LHCN-M2 (cell line): ENCODE measurements around the gene ZNF879. TPM values are rescaled to one million over a fixed set of nuclear protein-coding genes. Genes with fewer than 3 reads are reported as not detected.
A peak's percentile ranks its signal among the peaks of the same experiment; 100 is the strongest.

ENCODE experiments used
- DNase-seq: peaks from one replicate; pipeline ENCODE4 v3.0.0-alpha.2; 2012; ENCODE audit warnings: low read depth
- polyA plus RNA-seq: library from polyadenylated mRNA; unstranded; fragments of >200 nt; gene quantifications from one replicate; pipeline ENCODE4 v1.2.1, GENCODE V29; 2012; ENCODE audit warnings: missing spikeins
- total RNA-seq: library from RNA; depleted of rRNA; stranded (reverse); fragments of >200 nt; gene quantifications from 2 replicates; pipeline ENCODE4 v1.2.3, GENCODE V29; 2014; rRNA removed

The ZNF879 gene
- total RNA-seq: 2.5 and 4.7 TPM in 2 replicates
- 0.80 TPM for polyA plus RNA-seq

GRCh38 chr5:179023528-179024189 lies at the start of gene ZNF879:
Gene ZNF879 (plus strand): TSS chr5:179023804. CDS start chr5:179025005, 1,201 bp downstream.
- peak; percentile 93 for DNase-seq

GRCh38 chr5:178981381-178981780 lies 42.2 kb upstream of the ZNF879 start:
- DNase-seq: no peak

GRCh38 chr5:178982941-178983340 lies 40.7 kb upstream of the ZNF879 start:
- DNase-seq: no peak

- DNase-seq: no peak
Measured at GRCh38 chr5:178983728-178984127, 39.9 kb upstream of the ZNF879 start.

- no peak for DNase-seq
Measured at GRCh38 chr5:178984145-178985072, 39.2 kb upstream of the ZNF879 start.

- DNase-seq: no peak
Measured at GRCh38 chr5:178986326-178986960, 37.2 kb upstream of the ZNF879 start.

GRCh38 chr5:178988436-178989220 lies 35.0 kb upstream of the ZNF879 start:
- DNase-seq: no peak

GRCh38 chr5:178989311-178989710 lies 34.3 kb upstream of the ZNF879 start:
- no peak for DNase-seq

GRCh38 chr5:178990491-178990890 lies 33.1 kb upstream of the ZNF879 start:
- DNase-seq: no peak

GRCh38 chr5:178991190-178992145 lies 32.1 kb upstream of the ZNF879 start:
- DNase-seq: no peak

- DNase-seq: no peak
Measured at GRCh38 chr5:178992291-178992895, 31.2 kb upstream of the ZNF879 start.

- no peak for DNase-seq
Measured at GRCh38 chr5:178993236-178993765, 30.3 kb upstream of the ZNF879 start.

GRCh38 chr5:178993955-178994579 lies 29.5 kb upstream of the ZNF879 start:
- no peak for DNase-seq

GRCh38 chr5:178994580-178995340 lies 28.8 kb upstream of the ZNF879 start, which contains the start of gene GRM6:
Gene GRM6 (minus strand): TSS chr5:178995320. CDS start chr5:178994944, 376 bp downstream.
- no peak for DNase-seq

- DNase-seq: no peak
Measured at GRCh38 chr5:178995341-178995690, 28.3 kb upstream of the ZNF879 start.

- DNase-seq: no peak
Measured at GRCh38 chr5:178996156-178996555, 27.4 kb upstream of the ZNF879 start.

GRCh38 chr5:178997191-178997590 lies 26.4 kb upstream of the ZNF879 start:
- DNase-seq: no peak

- no peak for DNase-seq
Measured at GRCh38 chr5:178998441-178998840, 25.2 kb upstream of the ZNF879 start.
